IMR-90 (cell line): ENCODE data around the gene LIX1. TPM values are rescaled to one million over a fixed set of nuclear protein-coding genes. Genes with fewer than 3 reads are reported as not detected.

Experiments used
- ATAC-seq: fragments of 200-7000 bp; cut with Tn5 transposase; 2 replicates; pipeline ENCODE4 v1.9.1; 2020; ENCODE audit warnings: low read depth, mild to moderate bottlenecking, moderate library complexity
- BruUV-seq: library from RNA; stranded (reverse); fragments of 400-500 nt; replicated peaks from 2 replicates; lab custom pipeline; 2021; lab: Mats Ljungman, UMichigan
- CTCF ChIA-PET: fragments of 300-600 bp; formaldehyde crosslinking; extraction: SDS; loops from one replicate; lab custom pipeline; 2021; ENCODE audit warnings: antibody characterized with exemption; lab: Yijun Ruan, JAX
- POLR2A ChIA-PET: fragments of 300-600 bp; sonication (Branson Sonifier 250); formaldehyde crosslinking; loops from one replicate; lab custom pipeline; 2022; ENCODE audit warnings: antibody characterized with exemption; ENCODE audit not compliant: unreplicated experiment; lab: Charles Lee
- DNase-seq: peaks from one replicate; pipeline ENCODE4 v3.0.0; 2013
- H2AFZ ChIP-seq: replicated peaks from 2 replicates; pipeline ENCODE3; 2013; ENCODE audit warnings: low read length, mild to moderate bottlenecking; ENCODE audit not compliant: poor library complexity
- H2AK5ac ChIP-seq: 2 replicates; pipeline ENCODE4 v1.6.1; 2013; ENCODE audit warnings: low read depth, low read length, inconsistent platforms
- H2AK9ac ChIP-seq: replicated peaks from 2 replicates; pipeline ENCODE3; 2013; ENCODE audit warnings: mild to moderate bottlenecking, low read depth, low read length, moderate library complexity; ENCODE audit not compliant: poor library complexity
- H2BK120ac ChIP-seq: 2 replicates; pipeline ENCODE4 v1.6.1; 2013; ENCODE audit warnings: low read depth, low read length, inconsistent platforms
- H2BK15ac ChIP-seq: 3 replicates; pipeline ENCODE4 v1.6.1; 2013; ENCODE audit warnings: low read depth, low read length, inconsistent platforms
- H2BK20ac ChIP-seq: 2 replicates; pipeline ENCODE4 v1.6.1; 2013; ENCODE audit warnings: low read depth, mild to moderate bottlenecking, inconsistent platforms, low read length, moderate library complexity
- H2BK5ac ChIP-seq: 2 replicates; pipeline ENCODE4 v1.6.1; 2013; ENCODE audit warnings: mild to moderate bottlenecking, low read depth, low read length, inconsistent platforms; ENCODE audit not compliant: poor library complexity, severe bottlenecking
- H3K14ac ChIP-seq: replicated peaks from 2 replicates; pipeline ENCODE4 v1.6.1; 2013; ENCODE audit warnings: low read depth, low read length, inconsistent platforms
- H3K18ac ChIP-seq: 2 replicates; pipeline ENCODE4 v1.6.1; 2013; ENCODE audit warnings: low read depth, low read length, control low read depth
- H3K23ac ChIP-seq: 2 replicates; pipeline ENCODE4 v1.6.1; 2013; ENCODE audit warnings: low read depth, low read length, inconsistent platforms
- H3K27ac ChIP-seq: 2 replicates; pipeline ENCODE4 v1.5.1; 2013; ENCODE audit warnings: mild to moderate bottlenecking, control low read depth, low read length; ENCODE audit not compliant: insufficient read depth
- H3K27me3 ChIP-seq: 2 replicates; pipeline ENCODE4 v1.6.1; 2013; ENCODE audit warnings: low read length; ENCODE audit not compliant: control insufficient read depth, insufficient read depth
- H3K36me3 ChIP-seq: 2 replicates; pipeline ENCODE4 v1.6.1; 2013; ENCODE audit warnings: low read length, mixed read lengths; ENCODE audit not compliant: control insufficient read depth, insufficient read depth
- H3K4ac ChIP-seq: 2 replicates; pipeline ENCODE4 v1.6.1; 2013; ENCODE audit warnings: low read depth, low read length, inconsistent platforms
- H3K4me1 ChIP-seq: 2 replicates; pipeline ENCODE4 v1.6.1; 2013; ENCODE audit warnings: low read length, mixed read lengths; ENCODE audit not compliant: control insufficient read depth, insufficient read depth
- H3K4me2 ChIP-seq: 2 replicates; pipeline ENCODE4 v1.6.1; 2013; ENCODE audit warnings: low read depth, mild to moderate bottlenecking, control low read depth, low read length, moderate library complexity
- H3K4me3 ChIP-seq: 2 replicates; pipeline ENCODE4 v1.5.1; 2013; ENCODE audit warnings: low read depth, mild to moderate bottlenecking, control low read depth, low read length, moderate library complexity; ENCODE audit not compliant: insufficient read depth
- H3K56ac ChIP-seq: 2 replicates; pipeline ENCODE4 v1.6.1; 2013; ENCODE audit warnings: low read length, inconsistent platforms; ENCODE audit not compliant: insufficient read depth; ENCODE audit errors: extremely low read depth
- H3K79me1 ChIP-seq, 2 experiments: 2 replicates each; pipeline ENCODE4 v1.6.1; 2013; ENCODE audit warnings: low read length in 2 of 2, inconsistent platforms in 1 of 2, low read depth in 1 of 2
- H3K9ac ChIP-seq: 2 replicates; pipeline ENCODE4 v1.6.1; 2013; ENCODE audit warnings: low read depth, low read length, control low read depth
- H3K9me1 ChIP-seq: 2 replicates; pipeline ENCODE4 v1.6.1; 2013; ENCODE audit warnings: low read length, inconsistent platforms; ENCODE audit not compliant: insufficient read depth
- H3K9me3 ChIP-seq: 2 replicates; pipeline ENCODE4 v1.6.1; 2013; ENCODE audit warnings: low read length; ENCODE audit not compliant: control insufficient read depth, insufficient read depth
- H4K20me1 ChIP-seq: 2 replicates; pipeline ENCODE4 v1.6.1; 2013; ENCODE audit warnings: low read length, inconsistent platforms; ENCODE audit not compliant: insufficient read depth
- H4K5ac ChIP-seq: 2 replicates; pipeline ENCODE4 v1.6.1; 2013; ENCODE audit warnings: mild to moderate bottlenecking, low read depth, low read length, control low read depth
- H4K8ac ChIP-seq, 2 experiments: 2 replicates each; pipeline ENCODE4 v1.6.1; 2013; ENCODE audit warnings: low read depth in 2 of 2, low read length in 2 of 2, control low read depth in 1 of 2, inconsistent platforms in 1 of 2
- H4K91ac ChIP-seq: 2 replicates; pipeline ENCODE4 v1.6.1; 2013; ENCODE audit warnings: low read depth, low read length, inconsistent platforms; ENCODE audit not compliant: insufficient read depth
- BHLHE40 ChIP-seq: fragments of 150-350 bp; IDR thresholded peaks from 2 replicates; pipeline ENCODE4 v1.6.1; 2016; ENCODE audit warnings: mild to moderate bottlenecking, low read depth, low read length
- CEBPB ChIP-seq: IDR thresholded peaks from 2 replicates; pipeline ENCODE4 v1.6.1; 2012; ENCODE audit warnings: low read depth, low read length, improper control_type of control experiment
- CHD1 ChIP-seq: IDR thresholded peaks from 2 replicates; pipeline ENCODE4 v1.6.1; 2012; ENCODE audit warnings: low read depth, low read length, improper control_type of control experiment
- FOS ChIP-seq: fragments of 150-350 bp; IDR thresholded peaks from 2 replicates; pipeline ENCODE4 v1.6.1; 2016; ENCODE audit warnings: low read depth, low read length
- MAFK ChIP-seq: IDR thresholded peaks from 2 replicates; pipeline ENCODE4 v1.6.1; 2012; ENCODE audit warnings: low read depth, low read length, improper control_type of control experiment
- MAZ ChIP-seq: IDR thresholded peaks from 2 replicates; pipeline ENCODE4 v1.6.1; 2012; ENCODE audit warnings: low read depth, mild to moderate bottlenecking, low read length, improper control_type of control experiment, moderate library complexity, borderline replicate concordance
- MXI1 ChIP-seq: IDR thresholded peaks from 2 replicates; pipeline ENCODE4 v1.6.1; 2012; ENCODE audit warnings: low read depth, mild to moderate bottlenecking, low read length, moderate library complexity, borderline replicate concordance
- NFE2L2 ChIP-seq: fragments of 150-350 bp; IDR thresholded peaks from 2 replicates; pipeline ENCODE4 v1.6.1; 2016; ENCODE audit warnings: low read depth, mild to moderate bottlenecking, low read length
- POLR2A ChIP-seq: IDR thresholded peaks from 2 replicates; pipeline ENCODE4 v1.6.1; 2012; ENCODE audit warnings: mild to moderate bottlenecking, low read depth, low read length
- RAD21 ChIP-seq: IDR thresholded peaks from 2 replicates; pipeline ENCODE4 v1.6.1; 2012; ENCODE audit warnings: low read length, improper control_type of control experiment
- RCOR1 ChIP-seq: IDR thresholded peaks from 2 replicates; pipeline ENCODE4 v1.6.1; 2012; ENCODE audit warnings: mild to moderate bottlenecking, low read length, improper control_type of control experiment; ENCODE audit not compliant: insufficient replicate concordance
- RFX5 ChIP-seq: IDR thresholded peaks from 2 replicates; pipeline ENCODE4 v1.8.0; 2012; ENCODE audit warnings: low read depth, mild to moderate bottlenecking, low read length, moderate library complexity
- SMC3 ChIP-seq: fragments of 150-350 bp; IDR thresholded peaks from 2 replicates; pipeline ENCODE4 v1.6.1; 2016; ENCODE audit warnings: low read depth, mild to moderate bottlenecking, antibody characterized with exemption, low read length, moderate library complexity
- WGBS, 2 experiments: methylation state at CpG; one replicate each; pipeline versions ENCODE4 v1.1.5 to v1.1.7; 2013; ENCODE audit warnings: missing lambda C conversion rate in 2 of 2; ENCODE audit not compliant: insufficient read length in 1 of 2; ENCODE audit errors: extremely low coverage in 2 of 2; 5-methylcytosine and 5-hydroxymethylcytosine counted together
- dilution Hi-C: fragments of 300-500 bp; cut with HindIII; formaldehyde crosslinking; loops from one replicate; pipeline ENCODE4 v1.14.3; 2018; ENCODE audit warnings: low sequenced_read_pairs; ENCODE audit not compliant: unreplicated experiment
- in situ Hi-C: fragments of 300-500 bp; cut with MboI; formaldehyde crosslinking; loops from 3 replicates; pipeline ENCODE4 v1.14.3; 2019; ENCODE audit warnings: low sequenced_read_pairs, inconsistent platforms, mixed read lengths
- intact Hi-C: fragments of 100-400 bp; cut with micrococcal nuclease; formaldehyde crosslinking; loops from 2 replicates; pipeline ENCODE4 v1.10.0; 2022
- polyA plus RNA-seq, 3 experiments: library from polyadenylated mRNA; depleted of rRNA; stranded (reverse); fragments of >200 nt; gene quantifications; 2 replicates each; pipeline ENCODE4 v1.2.3, GENCODE V29; 2012; ENCODE audit warnings: low replicate concordance in 1 of 3
- total RNA-seq: library from RNA; depleted of rRNA; stranded (reverse); fragments of >200 nt; gene quantifications from 2 replicates; pipeline ENCODE4 v1.2.3, GENCODE V29; 2012
- TF ChIP-seq, protein P1 (sequence below): fragments of 150-350 bp; IDR thresholded peaks from 2 replicates; pipeline ENCODE4 v1.6.1; 2016; ENCODE audit warnings: low read depth, mild to moderate bottlenecking, low read length, moderate library complexity, borderline replicate concordance
- TF ChIP-seq, protein P2 (sequence below): conservative IDR thresholded peaks from 2 replicates; pipeline ENCODE4 v1.5.1; 2012; ENCODE audit warnings: mild to moderate bottlenecking, low read depth, low read length, improper control_type of control experiment
- TF ChIP-seq, protein P3 (sequence below): fragments of 150-350 bp; IDR thresholded peaks from 2 replicates; pipeline ENCODE4 v1.6.1; 2017; ENCODE audit warnings: mild to moderate bottlenecking, antibody characterized with exemption, low read length, low read depth

Gene LIX1
- total and polyA plus RNA-seq, 2 of the 4 experiments (the other 2 are of a cell fraction): not detected

GRCh38 chr5:97071993-97072392 lies 70.4 kb downstream of the LIX1 start:
- H3K36me3 ChIP-seq: no peaks in the 10 kb centered on the region
- H4K91ac ChIP-seq: no peak overlapping the region
- ChIA-PET CTCF (no interaction called here), POLR2A (no interaction called here)
- H3K9me3 ChIP-seq: no peaks in the 10 kb centered on the region
- no peak overlapping the region for H3K27ac ChIP-seq
- H2AK9ac ChIP-seq: no peak overlapping the region
- H2BK15ac ChIP-seq: no peak overlapping the region
- H3K9ac ChIP-seq: no peak overlapping the region
- no CpG with 5 or more reads among the region's 4 CpGs for WGBS, 2 experiments
- TF ChIP-seq RAD21: no peak
- no peak for TF ChIP-seq MAZ
- TF ChIP-seq MAFK: no peak
- no peak for TF ChIP-seq RCOR1
- TF ChIP-seq, protein P1, sequence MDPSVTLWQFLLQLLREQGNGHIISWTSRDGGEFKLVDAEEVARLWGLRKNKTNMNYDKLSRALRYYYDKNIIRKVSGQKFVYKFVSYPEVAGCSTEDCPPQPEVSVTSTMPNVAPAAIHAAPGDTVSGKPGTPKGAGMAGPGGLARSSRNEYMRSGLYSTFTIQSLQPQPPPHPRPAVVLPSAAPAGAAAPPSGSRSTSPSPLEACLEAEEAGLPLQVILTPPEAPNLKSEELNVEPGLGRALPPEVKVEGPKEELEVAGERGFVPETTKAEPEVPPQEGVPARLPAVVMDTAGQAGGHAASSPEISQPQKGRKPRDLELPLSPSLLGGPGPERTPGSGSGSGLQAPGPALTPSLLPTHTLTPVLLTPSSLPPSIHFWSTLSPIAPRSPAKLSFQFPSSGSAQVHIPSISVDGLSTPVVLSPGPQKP: no peak
- TF ChIP-seq MXI1: no peak
- no peak for TF ChIP-seq RFX5
- TF ChIP-seq, protein P2, sequence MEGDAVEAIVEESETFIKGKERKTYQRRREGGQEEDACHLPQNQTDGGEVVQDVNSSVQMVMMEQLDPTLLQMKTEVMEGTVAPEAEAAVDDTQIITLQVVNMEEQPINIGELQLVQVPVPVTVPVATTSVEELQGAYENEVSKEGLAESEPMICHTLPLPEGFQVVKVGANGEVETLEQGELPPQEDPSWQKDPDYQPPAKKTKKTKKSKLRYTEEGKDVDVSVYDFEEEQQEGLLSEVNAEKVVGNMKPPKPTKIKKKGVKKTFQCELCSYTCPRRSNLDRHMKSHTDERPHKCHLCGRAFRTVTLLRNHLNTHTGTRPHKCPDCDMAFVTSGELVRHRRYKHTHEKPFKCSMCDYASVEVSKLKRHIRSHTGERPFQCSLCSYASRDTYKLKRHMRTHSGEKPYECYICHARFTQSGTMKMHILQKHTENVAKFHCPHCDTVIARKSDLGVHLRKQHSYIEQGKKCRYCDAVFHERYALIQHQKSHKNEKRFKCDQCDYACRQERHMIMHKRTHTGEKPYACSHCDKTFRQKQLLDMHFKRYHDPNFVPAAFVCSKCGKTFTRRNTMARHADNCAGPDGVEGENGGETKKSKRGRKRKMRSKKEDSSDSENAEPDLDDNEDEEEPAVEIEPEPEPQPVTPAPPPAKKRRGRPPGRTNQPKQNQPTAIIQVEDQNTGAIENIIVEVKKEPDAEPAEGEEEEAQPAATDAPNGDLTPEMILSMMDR: no peak
- TF ChIP-seq SMC3: no peak
- TF ChIP-seq, protein P3, sequence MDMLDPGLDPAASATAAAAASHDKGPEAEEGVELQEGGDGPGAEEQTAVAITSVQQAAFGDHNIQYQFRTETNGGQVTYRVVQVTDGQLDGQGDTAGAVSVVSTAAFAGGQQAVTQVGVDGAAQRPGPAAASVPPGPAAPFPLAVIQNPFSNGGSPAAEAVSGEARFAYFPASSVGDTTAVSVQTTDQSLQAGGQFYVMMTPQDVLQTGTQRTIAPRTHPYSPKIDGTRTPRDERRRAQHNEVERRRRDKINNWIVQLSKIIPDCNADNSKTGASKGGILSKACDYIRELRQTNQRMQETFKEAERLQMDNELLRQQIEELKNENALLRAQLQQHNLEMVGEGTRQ: no peak
- no peak for TF ChIP-seq POLR2A
- TF ChIP-seq CHD1: no peak
- TF ChIP-seq FOS: no peak
- no peak for TF ChIP-seq BHLHE40
- no peak for TF ChIP-seq CEBPB
- TF ChIP-seq NFE2L2: no peak
- H2AFZ ChIP-seq: no peak overlapping the region
- H2BK20ac ChIP-seq: no peak overlapping the region
- DNase-seq (no peak), ATAC-seq (no peak)
- H3K27me3 ChIP-seq: peaks cover 3% of the 10 kb centered on the region
- H2BK120ac ChIP-seq: no peak overlapping the region
- no TSS peak for BruUV-seq
- H3K4me2 ChIP-seq: no peak overlapping the region
- H2AK5ac ChIP-seq: no peak overlapping the region
- H4K8ac ChIP-seq: no peak overlapping the region
- in situ Hi-C loops: no loop called here
- intact Hi-C loops: no loop called here
- H3K18ac ChIP-seq: no peak overlapping the region
- H3K4me3 ChIP-seq: no peak overlapping the region
- no peak overlapping the region for H2BK5ac ChIP-seq
- H3K56ac ChIP-seq: no peak overlapping the region
- dilution Hi-C loops: no loop called here
- no peak overlapping the region for H4K5ac ChIP-seq
- H3K23ac ChIP-seq: no peak overlapping the region
- no peak overlapping the region for H3K4ac ChIP-seq
- H3K79me1 ChIP-seq: no peaks in the 10 kb centered on the region
- no peaks in the 10 kb centered on the region for H3K9me1 ChIP-seq
- no peaks in the 10 kb centered on the region for H4K20me1 ChIP-seq
- H3K4me1 ChIP-seq: no peaks in the 10 kb centered on the region
- no peak overlapping the region for H3K14ac ChIP-seq
